Measurements from ENCODE around the gene BTRC. TPM values are rescaled to one million over a fixed set of nuclear protein-coding genes. Genes with fewer than 3 reads are reported as not detected.
"Not testable (repeated sequence)": the region's sequence is repeated elsewhere in the genome, so short reads cannot be mapped to it uniquely, and the experiment has no call there.

Gene BTRC
- total RNA-seq, 1 donor from 2014 or later = 18.2 TPM

- H3K9me3 ChIP-seq = no peaks in the 10 kb centered on the region
- no peak overlapping the region for H3K27ac ChIP-seq
- no peak for DNase-seq
- H3K4me3 ChIP-seq = no peak overlapping the region
- no peaks in the 10 kb centered on the region for H3K36me3 ChIP-seq
- intact Hi-C loops (cut with DNase I) = no loop called here
- no peaks in the 10 kb centered on the region for H3K4me1 ChIP-seq
- no peak for TF ChIP-seq CTCF (IDR thresholded peaks at IDR 0.05)
- no peaks in the 10 kb centered on the region for H3K27me3 ChIP-seq
- ATAC-seq = no peak
Measured at GRCh38 chr10:101363850-101364400, 10.0 kb downstream of the BTRC start.

- ATAC-seq (no peak), DNase-seq (no peak)
- Histone ChIP-seq H3K4me3 (no peak overlapping the region), H3K27ac (no peak overlapping the region), H3K36me3 (no peaks in the 10 kb centered on the region), H3K4me1 (no peaks in the 10 kb centered on the region), H3K9me3 (no peaks in the 10 kb centered on the region), H3K27me3 (no peaks in the 10 kb centered on the region)
- TF ChIP-seq CTCF (IDR thresholded peaks at IDR 0.05) = no peak
- intact Hi-C loops (cut with DNase I) = no loop called here
Measured at GRCh38 chr10:101364721-101365120, 10.8 kb downstream of the BTRC start.

- TF ChIP-seq CTCF (IDR thresholded peaks at IDR 0.05) = no peak
- H3K36me3 ChIP-seq = no peaks in the 10 kb centered on the region
Measured at GRCh38 chr10:101367569-101368453, 13.8 kb downstream of the BTRC start.

GRCh38 chr10:101373063-101373462 is 19.1 kb downstream of the BTRC start:
- Histone ChIP-seq H3K27me3 (no peaks in the 10 kb centered on the region), H3K36me3 (no peaks in the 10 kb centered on the region), H3K9me3 (no peaks in the 10 kb centered on the region), H3K4me1 (no peaks in the 10 kb centered on the region), H3K4me3 (no peak overlapping the region), H3K27ac (no peak overlapping the region)
- no peak for DNase-seq
- no peak for TF ChIP-seq CTCF (IDR thresholded peaks at IDR 0.05)
- ATAC-seq = no peak
- intact Hi-C loops (cut with DNase I) = no loop called here

More at GRCh38 chr10:101367569-101368453, 13.8 kb downstream of the BTRC start:
- no peak overlapping the region for H3K27ac ChIP-seq
- ATAC-seq (no peak), DNase-seq (no peak)
- no peak overlapping the region for H3K4me3 ChIP-seq
- no peaks in the 10 kb centered on the region for H3K4me1 ChIP-seq
- intact Hi-C loops (cut with DNase I) = no loop called here
- H3K27me3 ChIP-seq = no peaks in the 10 kb centered on the region
- no peaks in the 10 kb centered on the region for H3K9me3 ChIP-seq

GRCh38 chr10:101373993-101374392 is 20.0 kb downstream of the BTRC start:
- DNase-seq; H3K27me3 ChIP-seq; H3K9me3 ChIP-seq; H3K36me3 ChIP-seq; H3K4me1 ChIP-seq; ATAC-seq; intact Hi-C loops (cut with DNase I); H3K27ac ChIP-seq; H3K4me3 ChIP-seq: not testable (repeated sequence)

- Histone ChIP-seq H3K36me3 (no peaks in the 10 kb centered on the region), H3K4me1 (no peaks in the 10 kb centered on the region), H3K27ac (no peak overlapping the region), H3K4me3 (no peak overlapping the region), H3K27me3 (no peaks in the 10 kb centered on the region), H3K9me3 (no peaks in the 10 kb centered on the region)
- no peak for ATAC-seq
- no peak for TF ChIP-seq CTCF (IDR thresholded peaks at IDR 0.05)
- no peak for DNase-seq
- intact Hi-C loops (cut with DNase I) = no loop called here
Measured at GRCh38 chr10:101375076-101375475, 21.1 kb downstream of the BTRC start.
